ENCODE results near the gene TGFB1.
A peak's percentile ranks its signal among the peaks of the same experiment; 100 is the strongest.
"Not testable (repeated sequence)": the region's sequence is repeated elsewhere in the genome, so short reads cannot be mapped to it uniquely, and the experiment has no call there.

TGFB1 gene

GRCh38 chr19:41397086-41398049 is 43.6 kb upstream of the TGFB1 start, which contains the start of the genes BCKDHA and EXOSC5:
Gene BCKDHA (plus strand): TSS chr19:41397818. CDS start chr19:41397828, 10 bp downstream.
Gene EXOSC5 (minus strand): TSS chr19:41397359. CDS start chr19:41397328, 31 bp downstream.
- TF ChIP-seq CTCF (IDR thresholded peaks at IDR 0.05; ENCODE audit: insufficient read depth, low read depth, low read length, missing control alignments), result no peak
- peak; percentile 100 for DNase-seq (ENCODE audit: low read depth)

GRCh38 chr19:41395355-41395754 is 41.6 kb upstream of the TGFB1 start:
- no peak for TF ChIP-seq CTCF (IDR thresholded peaks at IDR 0.05; ENCODE audit: insufficient read depth, low read depth, low read length, missing control alignments)
- no peak overlapping the region for H3K4me3 ChIP-seq (ENCODE audit: low read length)
- DNase-seq (ENCODE audit: low read depth), result no peak

More at GRCh38 chr19:41397086-41398049, 43.6 kb upstream of the TGFB1 start, which contains the start of the genes BCKDHA and EXOSC5:
- H3K4me3 ChIP-seq (ENCODE audit: low read length), result peak within 1 kb of the TSS; percentile 95

GRCh38 chr19:41392775-41393174 is 39.1 kb upstream of the TGFB1 start:
- no peak for DNase-seq (ENCODE audit: low read depth)
- H3K4me3 ChIP-seq (ENCODE audit: low read length), result no peak overlapping the region
- TF ChIP-seq CTCF (IDR thresholded peaks at IDR 0.05; ENCODE audit: insufficient read depth, low read depth, low read length, missing control alignments), result no peak

- DNase-seq (ENCODE audit: low read depth), result no peak
- no peak for TF ChIP-seq CTCF (IDR thresholded peaks at IDR 0.05; ENCODE audit: insufficient read depth, low read depth, low read length, missing control alignments)
- no peak overlapping the region for H3K4me3 ChIP-seq (ENCODE audit: low read length)
Observed at GRCh38 chr19:41391618-41392017, 37.9 kb upstream of the TGFB1 start.

- DNase-seq (ENCODE audit: low read depth), result peak; percentile 86
- TF ChIP-seq CTCF (IDR thresholded peaks at IDR 0.05; ENCODE audit: insufficient read depth, low read depth, low read length, missing control alignments), result no peak
Observed at GRCh38 chr19:41386442-41386841, 32.7 kb upstream of the TGFB1 start.

GRCh38 chr19:41384351-41384750 is 30.6 kb upstream of the TGFB1 start:
- H3K4me3 ChIP-seq (ENCODE audit: low read length), result no peak overlapping the region
- no peak for TF ChIP-seq CTCF (IDR thresholded peaks at IDR 0.05; ENCODE audit: insufficient read depth, low read depth, low read length, missing control alignments)
- no peak for DNase-seq (ENCODE audit: low read depth)

More at GRCh38 chr19:41386442-41386841, 32.7 kb upstream of the TGFB1 start:
- H3K4me3 ChIP-seq (ENCODE audit: low read length), result no peak overlapping the region

GRCh38 chr19:41381536-41381935 is 27.8 kb upstream of the TGFB1 start:
- not testable (repeated sequence) for DNase-seq (ENCODE audit: low read depth); H3K4me3 ChIP-seq (ENCODE audit: low read length)

All from epithelial cell of esophagus (primary cell).